Large intestine (tissue), 3 donors: ENCODE data around the gene SUV39H2. TPM values are rescaled to one million over a fixed set of nuclear protein-coding genes. Genes with fewer than 3 reads are reported as not detected.
"Not testable (repeated sequence)": the region's sequence is repeated elsewhere in the genome, so short reads cannot be mapped to it uniquely, and the experiment has no call there.

ENCODE experiments used
- DNase-seq, 2 donors: peaks; one replicate each; pipeline versions ENCODE4 v3.0.0 to v3.0.0-alpha.2; 2013
- H3K27ac ChIP-seq: one replicate; pipeline ENCODE4 v1.5.1; 2013; ENCODE audit warnings: low read length
- H3K27me3 ChIP-seq: 2 replicates; pipeline ENCODE4 v1.6.1; 2013; ENCODE audit warnings: low read length; ENCODE audit not compliant: control insufficient read depth, insufficient read depth
- H3K36me3 ChIP-seq: 2 replicates; pipeline ENCODE4 v1.6.1; 2013; ENCODE audit warnings: low read length; ENCODE audit not compliant: control insufficient read depth, insufficient read depth
- H3K4me1 ChIP-seq: one replicate; pipeline ENCODE4 v1.6.1; 2013; ENCODE audit warnings: low read length; ENCODE audit not compliant: control insufficient read depth, insufficient read depth
- H3K4me3 ChIP-seq: one replicate; pipeline ENCODE4 v1.5.1; 2013; ENCODE audit warnings: low read length
- H3K9me3 ChIP-seq: one replicate; pipeline ENCODE4 v1.6.1; 2013; ENCODE audit warnings: mild to moderate bottlenecking, low read depth, low read length, moderate library complexity; ENCODE audit not compliant: control insufficient read depth
- WGBS: methylation state at CpG from one replicate; pipeline ENCODE4 v1.1.5; 2013; ENCODE audit warnings: low lambda C conversion rate; ENCODE audit not compliant: insufficient coverage; 5-methylcytosine and 5-hydroxymethylcytosine counted together
- polyA plus RNA-seq: library from polyadenylated mRNA; unstranded; fragments of 120-200 nt; gene quantifications from one replicate; pipeline ENCODE4 v1.2.1, GENCODE V29; 2013

Gene SUV39H2
- polyA plus RNA-seq, 1 donor = 10.9 TPM

GRCh38 chr10:14904864-14905263, 26.2 kb downstream of the SUV39H2 start:
- H3K27ac ChIP-seq = no peak overlapping the region
- no peaks in the 10 kb centered on the region for H3K27me3 ChIP-seq
- H3K36me3 ChIP-seq = peaks cover 30% of the 10 kb centered on the region
- no peak for DNase-seq
- WGBS = no CpG with 5 or more reads among the region's 2 CpGs
- H3K4me1 ChIP-seq = no peaks in the 10 kb centered on the region
- no peak overlapping the region for H3K4me3 ChIP-seq
- peaks cover 2% of the 10 kb centered on the region for H3K9me3 ChIP-seq

- H3K4me3 ChIP-seq = no peak overlapping the region
- H3K9me3 ChIP-seq = peaks cover 2% of the 10 kb centered on the region
- H3K36me3 ChIP-seq = peaks cover 39% of the 10 kb centered on the region
- H3K27me3 ChIP-seq = no peaks in the 10 kb centered on the region
- no peak overlapping the region for H3K27ac ChIP-seq
- WGBS = no CpG with 5 or more reads among the region's 2 CpGs
- no peaks in the 10 kb centered on the region for H3K4me1 ChIP-seq
- DNase-seq = no peak
Measured at GRCh38 chr10:14905890-14906289, 27.2 kb downstream of the SUV39H2 start.

GRCh38 chr10:14906765-14907164, 28.1 kb downstream of the SUV39H2 start:
- H3K27me3 ChIP-seq = no peaks in the 10 kb centered on the region
- WGBS = 100% methylated on average over 1 of the region's 2 CpGs
- no peaks in the 10 kb centered on the region for H3K4me1 ChIP-seq
- peaks cover 2% of the 10 kb centered on the region for H3K9me3 ChIP-seq
- H3K36me3 ChIP-seq = peaks cover 41% of the 10 kb centered on the region
- DNase-seq = no peak
- no peak overlapping the region for H3K27ac ChIP-seq
- no peak overlapping the region for H3K4me3 ChIP-seq

GRCh38 chr10:14907591-14907990, 28.9 kb downstream of the SUV39H2 start:
- WGBS = 100% methylated on average over 3 of the region's 4 CpGs
- not testable (repeated sequence) for H3K27me3 ChIP-seq, H3K4me1 ChIP-seq, H3K4me3 ChIP-seq, DNase-seq, H3K9me3 ChIP-seq, H3K27ac ChIP-seq
- H3K36me3 ChIP-seq = peaks cover 41% of the 10 kb centered on the region

GRCh38 chr10:14909101-14909500, 30.4 kb downstream of the SUV39H2 start:
- no peak overlapping the region for H3K4me3 ChIP-seq
- H3K27ac ChIP-seq = no peak overlapping the region
- no CpG with 5 or more reads among the region's 2 CpGs for WGBS
- peaks cover 48% of the 10 kb centered on the region for H3K36me3 ChIP-seq
- no peaks in the 10 kb centered on the region for H3K4me1 ChIP-seq
- no peaks in the 10 kb centered on the region for H3K27me3 ChIP-seq
- no peak for DNase-seq
- H3K9me3 ChIP-seq = peaks cover 2% of the 10 kb centered on the region

GRCh38 chr10:14910953-14911352, 32.3 kb downstream of the SUV39H2 start:
- no CpG with 5 or more reads among the region's 4 CpGs for whole genome bisulfite sequencing
- peaks cover 48% of the 10 kb centered on the region for H3K36me3 ChIP-seq
- H3K4me3 ChIP-seq = no peak overlapping the region
- no peak overlapping the region for H3K27ac ChIP-seq
- peaks cover 8% of the 10 kb centered on the region for H3K9me3 ChIP-seq
- DNase-seq = no peak
- no peaks in the 10 kb centered on the region for H3K4me1 ChIP-seq
- H3K27me3 ChIP-seq = no peaks in the 10 kb centered on the region

GRCh38 chr10:14911801-14912200, 33.1 kb downstream of the SUV39H2 start:
- peaks cover 50% of the 10 kb centered on the region for H3K36me3 ChIP-seq
- H3K4me1 ChIP-seq = no peaks in the 10 kb centered on the region
- no peak overlapping the region for H3K27ac ChIP-seq
- DNase-seq = peak in 1 of 2 donors; percentile 17
- no peak overlapping the region for H3K4me3 ChIP-seq
- WGBS = no CpG with 5 or more reads among the region's 3 CpGs
- H3K27me3 ChIP-seq = no peaks in the 10 kb centered on the region
- peaks cover 8% of the 10 kb centered on the region for H3K9me3 ChIP-seq

GRCh38 chr10:14916600-14916999, 37.9 kb downstream of the SUV39H2 start:
- peaks cover 55% of the 10 kb centered on the region for H3K36me3 ChIP-seq
- 100% methylated on average over 2 of the region's 2 CpGs for WGBS
- no peak for DNase-seq
- no peak overlapping the region for H3K27ac ChIP-seq
- H3K4me3 ChIP-seq = no peak overlapping the region
- peaks cover 15% of the 10 kb centered on the region for H3K9me3 ChIP-seq
- no peaks in the 10 kb centered on the region for H3K27me3 ChIP-seq
- H3K4me1 ChIP-seq = no peaks in the 10 kb centered on the region

- H3K36me3 ChIP-seq = peaks cover 66% of the 10 kb centered on the region
- H3K4me3 ChIP-seq = no peak overlapping the region
- peaks cover 15% of the 10 kb centered on the region for H3K9me3 ChIP-seq
- WGBS = no CpG with 5 or more reads among the region's 3 CpGs
- H3K4me1 ChIP-seq = no peaks in the 10 kb centered on the region
- H3K27ac ChIP-seq = no peak overlapping the region
- DNase-seq = no peak
- H3K27me3 ChIP-seq = no peaks in the 10 kb centered on the region
Measured at GRCh38 chr10:14917827-14918226, 39.2 kb downstream of the SUV39H2 start.

- DNase-seq = no peak
- Histone ChIP-seq H3K36me3 (peaks cover 66% of the 10 kb centered on the region), H3K4me3 (no peak overlapping the region), H3K27me3 (no peaks in the 10 kb centered on the region), H3K9me3 (peaks cover 15% of the 10 kb centered on the region), H3K27ac (no peak overlapping the region), H3K4me1 (no peaks in the 10 kb centered on the region)
- WGBS = 100% methylated on average over 2 of the region's 3 CpGs
Measured at GRCh38 chr10:14918964-14919363, 40.3 kb downstream of the SUV39H2 start.

- no peak for DNase-seq
- peaks cover 82% of the 10 kb centered on the region for H3K36me3 ChIP-seq
- WGBS = no CpG with 5 or more reads among the region's 7 CpGs
- H3K4me3 ChIP-seq = no peak overlapping the region
- no peaks in the 10 kb centered on the region for H3K9me3 ChIP-seq
- H3K27me3 ChIP-seq = no peaks in the 10 kb centered on the region
- H3K27ac ChIP-seq = no peak overlapping the region
- no peaks in the 10 kb centered on the region for H3K4me1 ChIP-seq
Measured at GRCh38 chr10:14924013-14924412, 45.3 kb downstream of the SUV39H2 start.
